ENCODE results near the gene ESPNL. TPM values are rescaled to one million over a fixed set of nuclear protein-coding genes. Genes with fewer than 3 reads are reported as not detected.

ESPNL gene
- total and polyA plus RNA-seq, 9 of the 15 experiments (the other 6 are each of a cell fraction or from before 2014, with no cell fraction given), result 0.03 to 0.09 (median 0.05) TPM; not detected in 3

- no peak for TF ChIP-seq ZNF449 (CRISPR knock-in tag; IDR thresholded peaks at IDR 0.05)
- TF ChIP-seq SP2 (IDR thresholded peaks at IDR 0.05; ENCODE audit: extremely low read depth, low read depth, low read length, poor library complexity, severe bottlenecking), result no peak
- no peak for TF ChIP-seq PML (IDR thresholded peaks at IDR 0.05; ENCODE audit: low read length)
- TF ChIP-seq KDM2B (CRISPR knock-in tag; IDR thresholded peaks at IDR 0.05), result no peak
- TF ChIP-seq NR1H2 (CRISPR knock-in tag; IDR thresholded peaks at IDR 0.05), result no peak
- no peak for TF ChIP-seq ZNF124 (CRISPR knock-in tag; IDR thresholded peaks at IDR 0.05)
- TF ChIP-seq CUX1 (CRISPR knock-in tag; IDR thresholded peaks at IDR 0.05), result no peak
- TF ChIP-seq CC2D1A (IDR thresholded peaks at IDR 0.05), result no peak
- TF ChIP-seq RBM15 (IDR thresholded peaks at IDR 0.05; ENCODE audit: insufficient read depth, low read length), result no peak
- no peak for TF ChIP-seq MED1 (CRISPR knock-in tag; IDR thresholded peaks at IDR 0.05; ENCODE audit: borderline replicate concordance)
These were observed 33.9 kb upstream of the ESPNL start (continued) for GRCh38 chr2:238066218-238066617.
